Measurements from ENCODE around the gene FAM13A. TPM values are rescaled to one million over a fixed set of nuclear protein-coding genes. Genes with fewer than 3 reads are reported as not detected.

FAM13A gene
- polyA plus RNA-seq, 1 of the 3 experiments (the other 2 are of a cell fraction) = 0.67 TPM

GRCh38 chr4:88761861-88762523 lies 295.0 kb downstream of the FAM13A start (continued):
- TF ChIP-seq CHD2 (IDR thresholded peaks at IDR 0.05; ENCODE audit: low read length, partially characterized antibody) (no peak), TAF1 (IDR thresholded peaks at IDR 0.05; ENCODE audit: borderline replicate concordance, low read depth, low read length) (no peak), ELF1 (IDR thresholded peaks at IDR 0.05) (no peak), FOXM1 (IDR thresholded peaks at IDR 0.05; ENCODE audit: low read depth) (no peak), ZBTB33 (IDR thresholded peaks at IDR 0.05; ENCODE audit: borderline replicate concordance, low read depth) (no peak), CTCF (IDR thresholded peaks at IDR 0.05) (no peak), MAX (IDR thresholded peaks at IDR 0.05; ENCODE audit: low read depth) (no peak), FOXJ3 (CRISPR knock-in tag; IDR thresholded peaks at IDR 0.05) (no peak), POLR2AphosphoS5 (IDR thresholded peaks at IDR 0.05; ENCODE audit: low read depth, low read length) (no peak), YY1 (IDR thresholded peaks at IDR 0.05; ENCODE audit: low read depth) (no peak)

GRCh38 chr4:88761342-88761741 lies 295.6 kb downstream of the FAM13A start:
- no peak overlapping the region for H3K27ac ChIP-seq (ENCODE audit: low read depth in 2 of 2, low read length in 1 of 2)
- no peak for TF ChIP-seq REST (IDR thresholded peaks at IDR 0.05; ENCODE audit: low read depth, low read length)
- TF ChIP-seq ZBTB33 (IDR thresholded peaks at IDR 0.05; ENCODE audit: borderline replicate concordance, low read depth) = no peak
- TF ChIP-seq FOXM1 (IDR thresholded peaks at IDR 0.05; ENCODE audit: low read depth) = no peak
- TF ChIP-seq MXI1 (IDR thresholded peaks at IDR 0.05; ENCODE audit: low read depth, low read length) = no peak
- no peak for TF ChIP-seq JUND (IDR thresholded peaks at IDR 0.05)
- TF ChIP-seq TEAD4 (IDR thresholded peaks at IDR 0.05; ENCODE audit: borderline replicate concordance, insufficient read depth) = no peak
- no peak for TF ChIP-seq CTCF (IDR thresholded peaks at IDR 0.05)
- no peak for TF ChIP-seq RAD21 (IDR thresholded peaks at IDR 0.05; ENCODE audit: low read length)
- TF ChIP-seq USF2 (IDR thresholded peaks at IDR 0.05; ENCODE audit: borderline replicate concordance, low read depth, low read length) = no peak
- no peak for TF ChIP-seq GATA2 (CRISPR knock-in tag; IDR thresholded peaks at IDR 0.05)
- no peaks in the 10 kb centered on the region for H3K36me3 ChIP-seq (replicated peaks in 1 of 2; ENCODE audit: control insufficient read depth in 1 of 2, insufficient read depth in 2 of 2, low read length in 1 of 2)
- H4K20me1 ChIP-seq (ENCODE audit: insufficient read depth) = no peaks in the 10 kb centered on the region
- no peak overlapping the region for H3K9ac ChIP-seq
- DNase-seq = no peak
- H3K4me1 ChIP-seq (ENCODE audit: control insufficient read depth in 1 of 2, insufficient read depth in 2 of 2, low read depth in 1 of 2, low read length in 1 of 2) = peaks cover 4 to 21% of the 10 kb centered on the region in 2 experiments; a peak in 2 of 4 replicates
- ChIA-PET CTCF (no interaction called here), POLR2A (no interaction called here)
- no peaks in the 10 kb centered on the region for H3K79me2 ChIP-seq (ENCODE audit: insufficient read depth)
- no peak overlapping the region for H3K4me2 ChIP-seq
- H2AFZ ChIP-seq (ENCODE audit: low read depth) = no peak overlapping the region
- WGBS (ENCODE audit: low lambda C conversion rate) = 95% methylated on average over 3 of the region's 3 CpGs
- peaks cover 11% of the 10 kb centered on the region for H3F3A ChIP-seq (replicated peaks; ENCODE audit: insufficient read depth)
- H3K27me3 ChIP-seq (ENCODE audit: insufficient read depth) = no peaks in the 10 kb centered on the region
- H3K9me2 ChIP-seq = no peaks in the 10 kb centered on the region
- H3K4me3 ChIP-seq (ENCODE audit: low read depth in 2 of 2, low read length in 1 of 2) = no peak overlapping the region
- H3K9me3 ChIP-seq = no peaks in the 10 kb centered on the region
